ENCODE results near the gene APOBR. TPM values are rescaled to one million over a fixed set of nuclear protein-coding genes. Genes with fewer than 3 reads are reported as not detected.

APOBR gene
- total and polyA plus RNA-seq, 9 of the 15 experiments (the other 6 are each of a cell fraction or from before 2014, with no cell fraction given): 0.08 to 6.1 (median 2.8) TPM; not detected in 1

- TF ChIP-seq, protein P1, sequence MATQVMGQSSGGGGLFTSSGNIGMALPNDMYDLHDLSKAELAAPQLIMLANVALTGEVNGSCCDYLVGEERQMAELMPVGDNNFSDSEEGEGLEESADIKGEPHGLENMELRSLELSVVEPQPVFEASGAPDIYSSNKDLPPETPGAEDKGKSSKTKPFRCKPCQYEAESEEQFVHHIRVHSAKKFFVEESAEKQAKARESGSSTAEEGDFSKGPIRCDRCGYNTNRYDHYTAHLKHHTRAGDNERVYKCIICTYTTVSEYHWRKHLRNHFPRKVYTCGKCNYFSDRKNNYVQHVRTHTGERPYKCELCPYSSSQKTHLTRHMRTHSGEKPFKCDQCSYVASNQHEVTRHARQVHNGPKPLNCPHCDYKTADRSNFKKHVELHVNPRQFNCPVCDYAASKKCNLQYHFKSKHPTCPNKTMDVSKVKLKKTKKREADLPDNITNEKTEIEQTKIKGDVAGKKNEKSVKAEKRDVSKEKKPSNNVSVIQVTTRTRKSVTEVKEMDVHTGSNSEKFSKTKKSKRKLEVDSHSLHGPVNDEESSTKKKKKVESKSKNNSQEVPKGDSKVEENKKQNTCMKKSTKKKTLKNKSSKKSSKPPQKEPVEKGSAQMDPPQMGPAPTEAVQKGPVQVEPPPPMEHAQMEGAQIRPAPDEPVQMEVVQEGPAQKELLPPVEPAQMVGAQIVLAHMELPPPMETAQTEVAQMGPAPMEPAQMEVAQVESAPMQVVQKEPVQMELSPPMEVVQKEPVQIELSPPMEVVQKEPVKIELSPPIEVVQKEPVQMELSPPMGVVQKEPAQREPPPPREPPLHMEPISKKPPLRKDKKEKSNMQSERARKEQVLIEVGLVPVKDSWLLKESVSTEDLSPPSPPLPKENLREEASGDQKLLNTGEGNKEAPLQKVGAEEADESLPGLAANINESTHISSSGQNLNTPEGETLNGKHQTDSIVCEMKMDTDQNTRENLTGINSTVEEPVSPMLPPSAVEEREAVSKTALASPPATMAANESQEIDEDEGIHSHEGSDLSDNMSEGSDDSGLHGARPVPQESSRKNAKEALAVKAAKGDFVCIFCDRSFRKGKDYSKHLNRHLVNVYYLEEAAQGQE (IDR thresholded peaks at IDR 0.05; ENCODE audit: borderline replicate concordance): peak; percentile 26; the same call in 1 of the 2 replicates
- TF ChIP-seq, protein P1 (CRISPR knock-in tag; IDR thresholded peaks at IDR 0.05; ENCODE audit: low read depth): no peak
- no peak for TF ChIP-seq NR2F6 (CRISPR knock-in tag; IDR thresholded peaks at IDR 0.05)
- no peak for TF ChIP-seq DPF2 (IDR thresholded peaks at IDR 0.05)
- TF ChIP-seq ARNT (IDR thresholded peaks at IDR 0.05): no peak
- TF ChIP-seq RBFOX2 (IDR thresholded peaks at IDR 0.05; ENCODE audit: low read depth, low read length): peak; percentile 77
- TF ChIP-seq NFIX (CRISPR knock-in tag; IDR thresholded peaks at IDR 0.05; ENCODE audit: low read depth): no peak
- TF ChIP-seq TSC22D4 (tag; IDR thresholded peaks at IDR 0.05): no peak
- TF ChIP-seq, protein P2, sequence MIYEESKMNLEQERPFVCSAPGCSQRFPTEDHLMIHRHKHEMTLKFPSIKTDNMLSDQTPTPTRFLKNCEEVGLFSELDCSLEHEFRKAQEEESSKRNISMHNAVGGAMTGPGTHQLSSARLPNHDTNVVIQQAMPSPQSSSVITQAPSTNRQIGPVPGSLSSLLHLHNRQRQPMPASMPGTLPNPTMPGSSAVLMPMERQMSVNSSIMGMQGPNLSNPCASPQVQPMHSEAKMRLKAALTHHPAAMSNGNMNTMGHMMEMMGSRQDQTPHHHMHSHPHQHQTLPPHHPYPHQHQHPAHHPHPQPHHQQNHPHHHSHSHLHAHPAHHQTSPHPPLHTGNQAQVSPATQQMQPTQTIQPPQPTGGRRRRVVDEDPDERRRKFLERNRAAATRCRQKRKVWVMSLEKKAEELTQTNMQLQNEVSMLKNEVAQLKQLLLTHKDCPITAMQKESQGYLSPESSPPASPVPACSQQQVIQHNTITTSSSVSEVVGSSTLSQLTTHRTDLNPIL (CRISPR knock-in tag; IDR thresholded peaks at IDR 0.05): no peak
- TF ChIP-seq ZNF830 (CRISPR knock-in tag; IDR thresholded peaks at IDR 0.05): no peak
- TF ChIP-seq FOXP1 (CRISPR knock-in tag; IDR thresholded peaks at IDR 0.05): 0 out of 2 replicates have a peak, but pooled peaks have one; percentile 21
- TF ChIP-seq NR2C1 (IDR thresholded peaks at IDR 0.05): peak; percentile 64
- TF ChIP-seq NR2C1 (tag; IDR thresholded peaks at IDR 0.05): peak; percentile 72
- no peak for TF ChIP-seq THRB (CRISPR knock-in tag; conservative IDR thresholded peaks at IDR 0.05)
- no peak for TF ChIP-seq KDM2B (CRISPR knock-in tag; IDR thresholded peaks at IDR 0.05)
- no peak; the same call in 1 of the 2 replicates for TF ChIP-seq NCOA6 (IDR thresholded peaks at IDR 0.05)
- no peak for TF ChIP-seq JUNB (CRISPR knock-in tag; conservative IDR thresholded peaks at IDR 0.05)
- TF ChIP-seq RBM14 (IDR thresholded peaks at IDR 0.05; ENCODE audit: borderline replicate concordance, insufficient read depth, low read depth, low read length): no peak
- TF ChIP-seq NCOA1 (IDR thresholded peaks at IDR 0.05; ENCODE audit: low read depth): no peak
- no peak for TF ChIP-seq FOXJ3 (CRISPR knock-in tag; IDR thresholded peaks at IDR 0.05)
Measured at GRCh38 chr16:28491230-28491969, 3.0 kb upstream of the APOBR start (continued).
